ENCODE measurements around the gene SIRT2. TPM values are rescaled to one million over a fixed set of nuclear protein-coding genes. Genes with fewer than 3 reads are reported as not detected.
"Not testable (repeated sequence)": the region's sequence is repeated elsewhere in the genome, so short reads cannot be mapped to it uniquely, and the experiment has no call there.

Gene SIRT2
- total RNA-seq, 2 donors from 2014 or later, result 31.5 to 46.0 TPM

DNA sequence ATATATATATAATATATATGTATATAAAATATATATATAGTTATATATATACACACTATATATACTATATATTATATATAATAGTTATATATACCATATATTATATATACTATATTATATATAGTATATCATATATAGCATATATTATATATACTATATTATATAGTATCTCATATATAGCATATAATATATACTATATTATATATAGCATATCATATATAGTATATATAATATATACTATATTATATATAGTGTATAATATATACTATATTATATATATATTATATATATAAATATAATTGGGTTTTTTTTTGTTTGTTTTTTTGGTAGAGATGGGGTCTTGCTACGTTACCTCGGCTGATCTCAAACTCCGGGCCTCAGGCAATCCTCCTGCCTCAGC, 38.0 kb downstream of the SIRT2 start:
- no peak for ATAC-seq
- H3K36me3 Mint-ChIP-seq, result no peaks in the 10 kb centered on the region
- DNase-seq (ENCODE audit: low spot score in 2 of 2), result no peak
- H3K9me3 Mint-ChIP-seq, result no peaks in the 10 kb centered on the region
- H3K27ac Mint-ChIP-seq, result no peak overlapping the region

DNA sequence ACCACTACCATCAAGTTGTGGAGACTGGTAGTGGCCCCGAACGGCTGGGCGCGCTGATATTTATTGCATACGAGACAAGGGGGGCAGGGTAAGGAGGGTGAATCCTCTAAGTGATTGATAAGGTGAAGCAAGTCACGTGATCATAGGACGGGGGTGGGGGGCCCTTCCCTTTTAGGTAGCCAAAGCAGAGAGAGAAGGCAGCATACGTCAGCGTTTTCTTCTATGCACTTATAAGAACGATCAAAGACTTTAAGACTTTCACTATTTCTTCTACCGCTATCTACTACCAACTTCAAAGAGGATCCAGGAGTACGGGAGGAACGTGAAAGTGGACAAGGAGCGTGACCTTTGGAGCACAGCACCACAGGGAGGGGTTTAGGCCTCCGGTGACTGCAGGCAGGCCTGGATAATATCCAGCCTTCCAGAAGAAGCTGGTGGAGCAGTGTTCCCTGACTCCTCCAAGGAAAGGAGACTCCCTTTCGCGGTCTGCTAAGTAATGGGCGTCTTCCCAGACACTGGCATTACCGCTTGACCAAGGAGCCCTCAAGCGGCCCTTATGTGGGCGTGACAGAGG, 39.7 kb downstream of the SIRT2 start:
- ATAC-seq; H3K9me3 Mint-ChIP-seq; H3K36me3 Mint-ChIP-seq; DNase-seq (ENCODE audit: low spot score in 2 of 2); H3K27ac Mint-ChIP-seq: not testable (repeated sequence)

GRCh38 chr19:38856813-38857212, 42.6 kb downstream of the SIRT2 start:
- peak overlapping the region in 1 of 2 donors; percentile 83 for H3K27ac Mint-ChIP-seq
- H3K36me3 Mint-ChIP-seq, result peaks cover 0 to 8% of the 10 kb centered on the region in 2 donors
- ATAC-seq, result no peak
- no peak for DNase-seq (ENCODE audit: low spot score in 2 of 2)
- H3K9me3 Mint-ChIP-seq, result no peaks in the 10 kb centered on the region

DNA sequence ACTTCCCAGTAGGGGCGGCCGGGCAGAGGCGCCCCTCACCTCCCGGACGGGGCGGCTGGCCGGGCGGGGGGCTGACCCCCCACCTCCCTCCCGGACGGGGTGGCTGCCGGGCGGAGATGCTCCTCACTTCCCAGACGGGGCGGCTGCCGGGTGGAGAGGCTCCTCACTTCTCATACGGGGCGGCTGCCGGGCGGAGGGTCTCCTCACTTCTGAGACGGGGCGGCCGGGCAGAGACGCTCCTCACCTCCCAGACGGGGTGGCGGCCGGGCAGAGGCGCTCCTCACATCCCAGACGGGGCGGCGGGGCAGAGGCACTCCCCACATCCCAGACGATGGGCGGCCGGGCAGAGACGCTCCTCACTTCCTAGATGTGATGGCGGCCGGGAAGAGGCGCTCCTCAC, 43.7 kb downstream of the SIRT2 start:
- peaks cover 11 to 16% of the 10 kb centered on the region in 2 donors for H3K36me3 Mint-ChIP-seq
- DNase-seq (ENCODE audit: low spot score in 2 of 2); ATAC-seq; H3K9me3 Mint-ChIP-seq; H3K27ac Mint-ChIP-seq: not testable (repeated sequence)

GRCh38 chr19:38854961-38855360, 44.5 kb downstream of the SIRT2 start:
- H3K9me3 Mint-ChIP-seq; H3K27ac Mint-ChIP-seq; DNase-seq (ENCODE audit: low spot score in 2 of 2); ATAC-seq: not testable (repeated sequence)
- H3K36me3 Mint-ChIP-seq, result peaks cover 11 to 16% of the 10 kb centered on the region in 2 donors

DNA sequence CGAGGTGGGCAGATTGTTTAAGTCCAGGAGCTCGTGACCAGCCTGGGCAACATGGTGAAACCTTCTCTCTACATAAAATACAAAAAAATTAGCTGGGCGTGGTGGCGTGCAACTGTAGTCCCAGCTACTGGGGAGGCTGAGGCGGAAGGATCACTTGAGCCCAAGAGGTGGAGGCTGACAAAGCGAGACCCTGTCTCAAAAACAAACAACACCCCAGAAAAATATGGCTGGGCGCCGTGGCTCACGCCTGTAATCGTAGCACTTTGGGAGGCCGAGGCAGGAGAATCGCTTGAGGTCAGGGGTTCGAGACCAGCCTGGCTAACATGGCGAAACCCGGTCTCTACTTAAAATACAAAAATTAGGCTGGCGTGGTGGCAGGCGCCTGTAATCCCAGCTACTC, 46.2 kb downstream of the SIRT2 start:
- Mint-ChIP-seq H3K36me3 (peaks cover 21 to 26% of the 10 kb centered on the region in 2 donors), H3K9me3 (no peaks in the 10 kb centered on the region), H3K27ac (peak overlapping the region; percentile 93 to 99)
- DNase-seq (ENCODE audit: low spot score in 2 of 2) (no peak), ATAC-seq (no peak)

GRCh38 chr19:38852231-38853044, 47.0 kb downstream of the SIRT2 start:
- H3K9me3 Mint-ChIP-seq, result no peaks in the 10 kb centered on the region
- peak in 1 of 2 donors; percentile 29 for ATAC-seq
- peaks cover 28 to 34% of the 10 kb centered on the region in 2 donors for H3K36me3 Mint-ChIP-seq

GRCh38 chr19:38851622-38852230, 47.7 kb downstream of the SIRT2 start:
- Mint-ChIP-seq H3K36me3 (peaks cover 36 to 41% of the 10 kb centered on the region in 2 donors), H3K9me3 (no peaks in the 10 kb centered on the region), H3K27ac (peak overlapping the region; percentile 99)
- peak; percentile 91 to 92 for DNase-seq (ENCODE audit: low spot score in 2 of 2)
- ATAC-seq, result peak; percentile 5 to 23

More at GRCh38 chr19:38852231-38853044, 47.0 kb downstream of the SIRT2 start:
- peak overlapping the region; percentile 93 to 99 for H3K27ac Mint-ChIP-seq
- peak; percentile 57 to 83 for DNase-seq (ENCODE audit: low spot score in 2 of 2)

GRCh38 chr19:38850976-38851621, 48.3 kb downstream of the SIRT2 start:
- Mint-ChIP-seq H3K9me3 (no peaks in the 10 kb centered on the region), H3K36me3 (peaks cover 40 to 45% of the 10 kb centered on the region in 2 donors), H3K27ac (peak overlapping the region; percentile 99)
- DNase-seq (ENCODE audit: low spot score in 2 of 2), result peak in 1 of 2 donors; percentile 72
- ATAC-seq, result no peak

GRCh38 chr19:38850436-38850975, 48.9 kb downstream of the SIRT2 start:
- H3K9me3 Mint-ChIP-seq, result no peaks in the 10 kb centered on the region
- DNase-seq (ENCODE audit: low spot score in 2 of 2), result peak in 1 of 2 donors; percentile 100
- peaks cover 46 to 51% of the 10 kb centered on the region in 2 donors for H3K36me3 Mint-ChIP-seq
- H3K27ac Mint-ChIP-seq, result peak overlapping the region; percentile 99
- ATAC-seq, result peak; percentile 82 to 83

- Mint-ChIP-seq H3K27ac (peak within 1 kb of the TSS; percentile 99), H3K9me3 (no peaks in the 10 kb centered on the region), H3K36me3 (peaks cover 51 to 57% of the 10 kb centered on the region in 2 donors)
- DNase-seq (ENCODE audit: low spot score in 2 of 2), result peak; percentile 100
- ATAC-seq, result peak; percentile 68 to 72
Measured at GRCh38 chr19:38849860-38850435, 49.5 kb downstream of the SIRT2 start, which contains the start of gene HNRNPL. Gene HNRNPL, minus strand, starts transcription at chr19:38849986. Its CDS starts 20 bp downstream, at chr19:38849966.

- peak overlapping the region; percentile 99 for H3K27ac Mint-ChIP-seq
- peaks cover 55 to 63% of the 10 kb centered on the region in 2 donors for H3K36me3 Mint-ChIP-seq
Measured at GRCh38 chr19:38849147-38849859, 50.1 kb downstream of the SIRT2 start.

DNA sequence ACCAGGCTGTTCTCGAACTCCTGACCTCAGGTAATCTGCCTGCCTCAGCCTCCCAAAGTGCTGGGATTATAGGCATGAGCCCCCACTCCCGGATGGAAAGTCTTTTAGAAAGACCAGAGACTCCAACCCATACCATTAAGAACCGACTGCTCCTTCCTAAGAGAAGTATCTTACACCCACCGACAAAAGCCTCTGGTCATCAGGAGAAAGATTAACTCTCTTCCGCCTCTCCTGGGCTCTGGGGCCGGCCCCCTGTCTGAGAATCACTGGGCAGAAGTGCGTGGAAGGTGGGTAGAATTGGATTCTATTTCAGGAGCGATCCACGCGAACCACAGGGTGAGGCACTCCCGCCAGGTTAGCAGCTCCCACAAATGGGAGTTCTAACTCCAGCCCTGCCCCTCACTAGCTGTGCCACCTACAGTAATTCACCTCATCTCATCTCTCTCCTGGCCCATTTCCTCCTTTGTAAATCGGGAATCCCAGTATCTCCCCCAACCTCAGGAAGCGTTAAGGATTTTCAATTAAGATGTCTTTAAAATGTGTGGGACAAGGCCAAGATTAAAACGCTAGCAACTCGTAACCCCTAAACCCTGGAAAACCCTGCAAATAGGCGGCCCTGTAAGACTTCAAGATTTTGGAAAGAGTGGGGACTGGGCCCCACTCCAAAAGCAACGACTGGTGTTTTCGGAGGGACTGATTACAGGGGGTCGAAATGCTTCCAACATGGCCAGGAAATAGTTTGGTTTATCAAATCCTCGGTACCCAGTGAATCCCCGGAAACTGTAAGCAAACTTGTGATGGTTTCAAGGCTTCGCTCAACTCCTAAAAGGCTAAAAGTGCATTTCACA, 50.9 kb downstream of the SIRT2 start:
- Mint-ChIP-seq H3K9me3 (no peaks in the 10 kb centered on the region), H3K36me3 (peaks cover 63 to 71% of the 10 kb centered on the region in 2 donors), H3K27ac (peak overlapping the region; percentile 99)
- DNase-seq (ENCODE audit: low spot score in 2 of 2), result no peak
- ATAC-seq, result no peak

More at GRCh38 chr19:38849147-38849859, 50.1 kb downstream of the SIRT2 start:
- no peaks in the 10 kb centered on the region for H3K9me3 Mint-ChIP-seq
- ATAC-seq (peak; percentile 15 to 31), DNase-seq (ENCODE audit: low spot score in 2 of 2) (peak; percentile 97 to 98)

DNA sequence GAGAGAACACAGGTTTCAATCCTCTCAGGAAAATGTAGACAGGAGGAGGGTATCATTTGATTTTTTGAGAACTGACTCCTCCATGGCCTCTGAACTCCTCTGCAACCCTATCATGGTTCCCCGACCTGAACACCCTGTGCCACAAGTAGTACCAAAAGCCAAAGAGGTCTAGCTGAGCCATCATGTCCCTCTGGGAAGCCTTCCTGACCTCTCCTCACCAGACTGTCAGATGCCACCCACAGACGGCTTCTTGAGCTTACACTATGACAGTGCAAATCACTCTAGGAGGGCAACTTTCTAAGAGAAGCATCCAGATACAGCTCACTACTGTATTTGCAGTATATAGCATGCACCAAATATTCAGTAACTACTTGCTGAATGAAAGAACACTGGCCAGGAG, 53.3 kb downstream of the SIRT2 start:
- ATAC-seq (no peak), DNase-seq (ENCODE audit: low spot score in 2 of 2) (no peak)
- H3K9me3 Mint-ChIP-seq, result no peaks in the 10 kb centered on the region
- peaks cover 74 to 78% of the 10 kb centered on the region in 2 donors for H3K36me3 Mint-ChIP-seq
- peak overlapping the region; percentile 61 to 95 for H3K27ac Mint-ChIP-seq
